ENCODE data around the gene KRT7.
"Not testable (repeated sequence)": the region's sequence is repeated elsewhere in the genome, so short reads cannot be mapped to it uniquely, and the experiment has no call there.

KRT7 gene

DNA sequence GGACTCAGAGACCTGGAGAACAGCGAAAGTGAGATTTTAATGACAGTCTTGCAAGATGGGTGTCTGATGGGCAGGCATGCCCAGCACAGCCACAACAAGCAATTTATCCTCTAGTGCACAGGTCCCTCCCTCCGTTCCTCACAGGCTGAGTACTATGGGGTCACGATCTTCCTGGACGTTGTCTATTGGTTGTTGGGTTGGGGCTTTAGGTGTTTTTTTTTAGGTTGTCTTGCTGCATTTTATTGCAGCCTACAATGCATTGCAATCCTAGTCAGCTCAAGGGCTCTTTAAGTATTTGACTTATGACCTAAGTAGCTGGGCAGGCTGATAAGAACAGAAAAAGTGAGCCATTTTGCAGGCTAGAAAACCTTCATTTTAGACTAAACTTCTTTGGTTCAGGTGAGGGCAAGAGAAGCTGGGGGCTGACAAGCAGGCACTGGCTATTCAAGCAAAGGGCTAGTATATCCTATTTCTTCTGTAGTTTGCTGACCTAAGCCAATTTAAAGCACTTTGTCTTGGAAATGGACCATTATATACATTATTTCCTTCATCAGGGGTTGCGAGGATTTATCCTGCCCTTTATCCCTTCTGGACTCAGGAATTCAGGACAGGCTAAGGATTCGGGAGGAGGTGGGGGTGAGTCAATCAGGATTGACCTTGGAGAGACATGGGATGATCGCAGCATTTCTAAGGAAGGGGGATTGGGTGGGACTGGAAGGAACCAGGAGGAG is 6.0 kb downstream of the KRT7 start:
- no peak overlapping the region for H3K4me3 ChIP-seq (ENCODE audit: low read depth, low read length)
- TF ChIP-seq, protein P1, sequence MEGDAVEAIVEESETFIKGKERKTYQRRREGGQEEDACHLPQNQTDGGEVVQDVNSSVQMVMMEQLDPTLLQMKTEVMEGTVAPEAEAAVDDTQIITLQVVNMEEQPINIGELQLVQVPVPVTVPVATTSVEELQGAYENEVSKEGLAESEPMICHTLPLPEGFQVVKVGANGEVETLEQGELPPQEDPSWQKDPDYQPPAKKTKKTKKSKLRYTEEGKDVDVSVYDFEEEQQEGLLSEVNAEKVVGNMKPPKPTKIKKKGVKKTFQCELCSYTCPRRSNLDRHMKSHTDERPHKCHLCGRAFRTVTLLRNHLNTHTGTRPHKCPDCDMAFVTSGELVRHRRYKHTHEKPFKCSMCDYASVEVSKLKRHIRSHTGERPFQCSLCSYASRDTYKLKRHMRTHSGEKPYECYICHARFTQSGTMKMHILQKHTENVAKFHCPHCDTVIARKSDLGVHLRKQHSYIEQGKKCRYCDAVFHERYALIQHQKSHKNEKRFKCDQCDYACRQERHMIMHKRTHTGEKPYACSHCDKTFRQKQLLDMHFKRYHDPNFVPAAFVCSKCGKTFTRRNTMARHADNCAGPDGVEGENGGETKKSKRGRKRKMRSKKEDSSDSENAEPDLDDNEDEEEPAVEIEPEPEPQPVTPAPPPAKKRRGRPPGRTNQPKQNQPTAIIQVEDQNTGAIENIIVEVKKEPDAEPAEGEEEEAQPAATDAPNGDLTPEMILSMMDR (IDR thresholded peaks at IDR 0.05; ENCODE audit: low read depth, low read length): no peak
- in situ Hi-C loops (cut with HindIII; ENCODE audit: low sequenced_read_pairs): no loop called here
- no peak for DNase-seq (ENCODE audit: low read depth, low spot score)

DNA sequence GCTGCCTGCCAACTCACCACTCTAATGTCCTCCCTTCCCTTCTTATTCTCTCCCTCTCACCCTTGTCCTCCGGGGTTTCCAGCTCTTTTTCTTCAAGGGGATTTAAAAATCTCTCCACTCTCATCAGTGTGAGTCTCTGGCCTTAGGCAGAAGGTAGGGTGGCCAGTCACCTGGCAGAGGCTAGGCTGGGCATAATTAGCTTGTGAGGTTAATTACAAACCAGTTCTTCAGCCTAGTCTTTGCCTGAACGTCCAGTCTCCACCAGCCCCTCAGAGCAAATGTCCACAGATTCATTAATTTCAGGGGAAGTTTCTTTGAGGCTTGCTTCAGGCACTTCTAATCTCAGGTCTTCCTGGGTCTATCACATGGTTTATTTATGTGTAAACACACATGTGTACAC is 6.7 kb downstream of the KRT7 start:
- H3K4me3 ChIP-seq (ENCODE audit: low read depth, low read length): no peak overlapping the region
- in situ Hi-C loops (cut with HindIII; ENCODE audit: low sequenced_read_pairs): no loop called here
- TF ChIP-seq, protein P1 (IDR thresholded peaks at IDR 0.05; ENCODE audit: low read depth, low read length): no peak
- DNase-seq (ENCODE audit: low read depth, low spot score): no peak

DNA sequence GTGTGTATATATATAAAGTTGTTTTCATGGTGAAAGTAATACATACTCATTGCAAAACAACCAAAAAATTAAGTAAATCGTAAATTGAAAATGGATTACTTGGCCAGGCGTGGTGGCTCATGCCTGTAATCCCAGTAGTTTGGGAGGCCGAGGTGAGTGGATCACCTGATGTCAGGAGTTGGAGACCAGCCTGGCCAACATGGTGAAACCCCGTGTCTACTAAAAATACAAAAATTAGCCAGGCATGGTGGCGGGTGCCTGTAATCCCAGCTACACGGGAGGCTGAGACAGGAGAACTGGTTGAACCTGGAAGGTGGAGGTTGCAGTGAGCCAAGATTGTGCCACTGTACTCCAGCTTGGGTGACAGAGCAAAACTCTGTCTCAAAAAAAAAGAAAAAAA is 7.2 kb downstream of the KRT7 start:
- in situ Hi-C loops (cut with HindIII; ENCODE audit: low sequenced_read_pairs); H3K4me3 ChIP-seq (ENCODE audit: low read depth, low read length); DNase-seq (ENCODE audit: low read depth, low spot score): not testable (repeated sequence)

DNA sequence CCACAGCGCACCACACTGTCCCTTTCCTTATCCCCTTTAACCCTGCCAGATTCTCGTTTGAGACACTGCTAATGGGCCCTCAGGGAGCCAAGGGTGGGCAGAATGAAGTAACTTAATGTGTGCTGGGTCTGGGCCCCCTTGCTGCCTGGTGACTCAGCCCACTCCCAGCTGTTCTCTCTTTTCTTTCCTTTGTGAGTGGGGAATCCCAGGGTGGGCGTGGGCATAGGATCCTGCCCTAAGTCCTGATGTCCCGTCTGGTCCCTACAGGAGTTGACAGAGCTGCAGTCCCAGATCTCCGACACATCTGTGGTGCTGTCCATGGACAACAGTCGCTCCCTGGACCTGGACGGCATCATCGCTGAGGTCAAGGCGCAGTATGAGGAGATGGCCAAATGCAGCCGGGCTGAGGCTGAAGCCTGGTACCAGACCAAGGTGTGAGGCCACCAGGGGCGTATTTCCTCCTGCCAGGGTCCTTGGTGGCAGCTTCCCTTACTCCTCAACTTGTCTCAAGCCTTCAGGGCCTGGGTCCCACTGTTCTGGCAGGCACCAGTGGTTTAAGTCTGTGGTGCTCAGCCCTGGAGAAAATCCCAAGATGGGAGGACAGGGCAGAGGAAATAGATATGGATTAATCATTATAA is 8.3 kb downstream of the KRT7 start:
- H3K4me3 ChIP-seq (ENCODE audit: low read depth, low read length): no peak overlapping the region

DNA sequence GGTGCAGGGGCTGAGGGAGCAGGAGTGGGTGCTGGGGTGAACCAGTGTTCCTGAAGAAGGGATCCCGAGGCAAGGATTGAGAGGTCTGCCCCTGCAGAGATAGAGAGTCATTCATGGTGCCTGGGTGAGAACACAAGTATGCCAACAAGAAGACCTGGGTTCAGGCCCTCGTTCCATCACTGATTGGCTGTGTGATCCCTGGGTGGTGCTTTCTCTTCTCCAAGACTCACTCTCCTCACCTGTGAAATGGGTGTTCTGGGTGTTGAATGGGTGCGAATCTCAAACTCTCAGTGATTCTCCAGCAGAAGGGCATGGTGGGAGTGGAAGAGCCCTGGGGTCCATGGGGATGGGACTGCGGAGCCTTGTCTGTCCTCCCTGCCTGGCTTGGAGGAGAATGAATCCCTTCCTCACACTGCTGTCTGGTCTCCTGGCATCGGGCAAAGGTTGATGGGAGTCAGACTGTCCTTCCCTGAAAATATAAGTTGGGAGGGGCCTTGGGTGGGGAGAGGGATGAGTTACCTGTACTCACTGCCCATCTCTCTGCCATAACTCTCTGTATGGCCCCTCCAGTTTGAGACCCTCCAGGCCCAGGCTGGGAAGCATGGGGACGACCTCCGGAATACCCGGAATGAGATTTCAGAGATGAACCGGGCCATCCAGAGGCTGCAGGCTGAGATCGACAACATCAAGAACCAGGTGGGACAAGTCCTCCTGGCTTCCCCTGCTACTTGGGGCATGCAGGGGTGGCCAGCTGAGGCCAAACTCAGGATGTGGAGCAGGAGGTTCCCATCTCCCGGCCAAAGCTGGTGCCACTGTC is 9.6 kb downstream of the KRT7 start:
- DNase-seq (ENCODE audit: low read depth, low spot score): no peak
- no peak overlapping the region for H3K4me3 ChIP-seq (ENCODE audit: low read depth, low read length)
- TF ChIP-seq, protein P1 (IDR thresholded peaks at IDR 0.05; ENCODE audit: low read depth, low read length): no peak
- in situ Hi-C loops (cut with HindIII; ENCODE audit: low sequenced_read_pairs): no loop called here

More for the DNA sequence above, 8.3 kb downstream of the KRT7 start:
- in situ Hi-C loops (cut with HindIII; ENCODE audit: low sequenced_read_pairs): no loop called here
- DNase-seq (ENCODE audit: low read depth, low spot score): no peak
- TF ChIP-seq, protein P1 (IDR thresholded peaks at IDR 0.05; ENCODE audit: low read depth, low read length): no peak

DNA sequence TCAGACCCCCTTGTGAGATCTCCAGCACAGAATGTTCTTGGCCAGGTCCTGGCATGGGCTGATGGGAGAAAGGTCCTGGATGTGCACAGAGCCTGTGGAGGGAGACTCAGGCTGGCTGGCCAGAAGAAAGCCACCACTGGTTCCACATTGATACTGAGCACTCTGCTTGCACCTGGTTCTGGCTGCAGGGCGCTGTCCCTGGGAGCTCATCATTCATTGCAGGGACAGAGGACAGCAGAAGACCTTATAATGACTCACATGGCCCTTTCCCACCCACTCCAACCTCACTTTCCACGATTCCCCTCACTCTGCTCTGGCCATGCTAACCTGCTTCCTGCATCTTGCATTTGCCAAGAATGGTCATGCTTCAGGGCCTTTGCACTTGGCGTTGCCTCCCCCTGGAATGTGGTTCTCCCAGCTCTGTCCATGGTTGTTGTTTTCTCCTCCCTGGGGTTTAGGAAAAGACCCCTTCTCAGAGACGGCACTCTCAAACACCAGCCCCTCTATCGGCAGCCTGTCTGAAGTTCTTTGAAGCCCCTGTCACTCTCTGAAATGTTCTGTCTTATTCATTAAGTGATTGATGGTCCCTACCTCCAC is 10.3 kb downstream of the KRT7 start:
- DNase-seq (ENCODE audit: low read depth, low spot score): no peak
- in situ Hi-C loops (cut with HindIII; ENCODE audit: low sequenced_read_pairs): no loop called here
- H3K4me3 ChIP-seq (ENCODE audit: low read depth, low read length): no peak overlapping the region
- TF ChIP-seq, protein P1 (IDR thresholded peaks at IDR 0.05; ENCODE audit: low read depth, low read length): no peak

All from astrocyte of the spinal cord (primary cell).